Left cardiac atrium (tissue), 4 donors: Measurements from ENCODE around the gene WDR41. TPM values are rescaled to one million over a fixed set of nuclear protein-coding genes. Genes with fewer than 3 reads are reported as not detected.
"Not testable (repeated sequence)": the region's sequence is repeated elsewhere in the genome, so short reads cannot be mapped to it uniquely, and the experiment has no call there.

Source experiments
- ATAC-seq, 2 donors: fragments of 200-7000 bp; cut with Tn5 transposase; one replicate each; pipeline ENCODE4 v1.9.1; 2020; ENCODE audit warnings: mild to moderate bottlenecking in 2 of 2, moderate library complexity in 2 of 2
- DNase-seq: peaks from one replicate; pipeline ENCODE4 v3.0.0-alpha.2; 2020
- intact Hi-C, 2 donors: fragments of 100-400 bp; cut with DNase I; formaldehyde crosslinking; loops; one replicate each; pipeline versions ENCODE4 v1.14.1 to v1.15.1; 2022 to 2023
- total RNA-seq, 2 donors: library from RNA; stranded (reverse); fragmentation: NEBNext Ultra II Directional; extraction: Animal tissue kit (Norgen Biotek cat#: 25700); gene quantifications; one replicate each; pipeline ENCODE4 v1.2.1, GENCODE V29; 2021
- donor health status: DM: no; HTN: yes; CAD: no.
- donor health status: DM: no; HTN: yes; CAD: no; lungs with severe emphysema.
- donor health status: DM: yes; HTN: yes; CAD: no.
- donor health status: Dilated cardiomyopathy.

WDR41 gene
- total RNA-seq, 2 donors from 2014 or later: 30.2 to 40.3 TPM

DNA sequence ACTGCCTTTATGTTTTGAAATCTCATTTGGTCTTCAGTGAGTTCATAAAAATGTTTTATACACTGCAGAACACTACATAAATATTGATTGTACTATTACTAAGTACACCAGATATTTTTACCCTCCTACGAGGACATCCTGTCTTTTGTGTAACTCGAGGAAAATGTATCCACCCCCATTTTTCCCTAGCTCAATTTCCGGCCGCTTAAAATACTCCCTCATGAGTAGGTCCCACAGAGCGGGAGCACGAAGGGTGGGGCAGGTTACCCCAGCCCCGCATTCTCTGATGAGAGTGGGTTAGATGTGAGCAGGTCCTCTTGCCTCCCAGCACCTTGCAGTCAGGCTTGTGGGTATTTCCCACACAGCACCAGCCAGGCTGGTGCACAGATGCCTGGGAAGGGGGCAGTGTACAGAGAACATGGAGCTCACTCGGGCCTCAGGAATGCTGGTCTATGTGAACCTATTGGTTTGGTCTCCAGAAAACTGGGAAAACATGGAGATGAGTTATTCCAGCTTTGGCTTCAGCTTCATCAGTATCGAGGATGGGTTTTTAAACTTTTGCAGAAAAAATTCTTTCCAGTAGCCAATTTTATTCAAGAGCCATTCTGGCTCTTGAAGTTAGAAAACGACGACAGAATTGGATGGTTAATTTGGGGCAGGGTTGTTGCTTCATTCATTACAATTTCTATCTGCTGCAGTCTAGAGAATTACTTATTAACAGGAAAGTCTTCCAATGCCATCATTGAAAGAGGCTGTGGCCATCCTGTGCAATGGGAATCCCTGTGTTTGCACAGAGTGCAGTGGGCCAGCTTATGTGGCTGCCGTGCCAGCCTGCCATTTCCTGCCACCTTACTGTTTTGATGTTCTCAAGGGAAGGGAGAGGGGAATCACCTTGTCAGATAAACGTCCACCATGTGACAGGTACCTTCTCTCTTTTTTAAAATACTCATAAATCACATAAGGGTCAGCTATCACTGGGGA is 73.2 kb downstream of the WDR41 start:
- no peak for ATAC-seq
- DNase-seq: no peak
- intact Hi-C loops: no loop called here

DNA sequence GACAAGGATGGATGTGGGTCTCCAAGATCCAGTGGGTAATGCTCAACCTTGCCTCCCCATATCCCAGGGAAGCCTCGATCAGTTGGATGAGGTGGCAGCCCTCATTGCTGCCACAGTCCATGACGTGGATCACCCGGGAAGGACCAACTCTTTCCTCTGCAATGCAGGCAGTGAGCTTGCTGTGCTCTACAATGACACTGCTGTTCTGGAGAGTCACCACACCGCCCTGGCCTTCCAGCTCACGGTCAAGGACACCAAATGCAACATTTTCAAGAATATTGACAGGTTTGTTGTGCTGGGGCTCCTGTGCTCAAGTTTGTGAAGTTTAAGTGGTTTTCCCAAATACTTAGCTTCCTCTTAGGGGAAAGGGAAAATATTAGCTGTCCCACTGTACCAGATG is 74.0 kb downstream of the WDR41 start:
- ATAC-seq (no peak), DNase-seq (no peak)
- intact Hi-C loops: no loop called here

DNA sequence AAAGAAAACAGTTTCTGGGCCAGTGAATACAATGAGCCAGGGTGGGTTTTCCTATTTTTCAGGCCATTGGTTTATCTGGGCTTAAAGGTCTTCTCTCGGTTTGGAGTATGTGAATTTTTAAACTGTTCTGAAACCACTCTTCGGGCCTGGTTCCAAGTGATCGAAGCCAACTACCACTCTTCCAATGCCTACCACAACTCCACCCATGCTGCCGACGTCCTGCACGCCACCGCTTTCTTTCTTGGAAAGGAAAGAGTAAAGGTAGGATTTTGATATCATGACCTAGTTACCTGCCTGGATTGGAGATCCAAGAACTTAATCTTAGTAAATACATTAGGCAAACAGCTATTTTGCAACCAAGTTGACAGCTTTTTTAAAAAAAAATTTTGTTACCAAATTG is 79.1 kb downstream of the WDR41 start:
- ATAC-seq (no peak), DNase-seq (no peak)
- intact Hi-C loops: no loop called here

DNA sequence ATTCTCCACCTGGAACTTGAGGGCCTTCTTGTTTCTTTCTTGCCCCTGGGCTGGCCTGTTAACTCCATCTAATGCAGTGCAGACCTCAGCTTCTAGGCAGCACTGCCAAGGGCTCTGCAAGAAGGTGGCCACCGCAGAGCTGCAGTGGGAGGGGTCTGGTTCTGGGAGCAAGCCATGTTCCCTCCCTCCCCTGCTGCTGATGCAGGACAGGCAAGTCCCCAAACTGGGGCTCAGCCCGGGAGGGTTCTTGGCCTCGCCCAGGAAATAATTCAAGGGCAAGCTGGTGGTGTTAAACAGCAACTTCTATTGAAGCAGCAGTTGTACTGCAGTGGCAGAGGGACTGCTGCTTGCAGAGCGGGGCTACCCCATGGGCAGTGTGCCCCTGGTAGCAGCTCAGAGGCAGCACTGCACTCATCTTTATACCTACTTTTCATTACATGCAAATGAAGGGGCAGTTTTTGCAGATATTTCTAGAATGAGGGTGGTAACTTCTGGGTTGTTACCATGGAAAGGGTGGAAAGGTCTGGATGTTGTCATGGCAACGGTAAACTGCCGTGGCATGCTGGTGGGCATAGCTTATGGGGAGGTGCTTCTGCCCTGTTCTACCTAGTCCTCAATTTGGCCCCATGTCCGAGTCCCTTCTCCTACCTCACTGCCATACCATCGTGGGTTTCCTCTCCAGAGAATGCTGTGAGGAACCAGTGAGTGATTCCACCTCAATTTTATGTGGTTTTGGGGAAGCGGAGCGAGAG is 82.1 kb downstream of the WDR41 start:
- DNase-seq: no peak
- intact Hi-C loops: no loop called here
- ATAC-seq: no peak

DNA sequence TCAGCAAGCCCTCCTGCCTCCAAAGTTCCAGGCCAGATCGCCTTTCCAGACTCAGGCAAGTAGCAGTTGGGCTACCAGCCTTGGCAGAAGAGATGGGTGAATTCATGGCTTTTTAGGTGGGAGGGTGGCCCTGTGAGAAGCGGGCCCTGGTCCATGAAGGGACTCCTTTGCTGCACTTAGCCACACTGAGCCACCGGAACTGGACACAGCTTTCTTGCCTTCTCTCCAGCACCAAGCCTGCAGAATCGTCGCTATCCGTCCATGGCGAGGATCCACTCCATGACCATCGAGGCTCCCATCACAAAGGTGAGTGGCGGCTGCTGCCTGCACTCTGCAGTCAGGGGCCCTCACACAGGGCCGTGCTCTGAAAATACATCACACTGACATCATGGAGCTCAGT is 85.0 kb downstream of the WDR41 start:
- ATAC-seq (no peak), DNase-seq (no peak)
- intact Hi-C loops: no loop called here

DNA sequence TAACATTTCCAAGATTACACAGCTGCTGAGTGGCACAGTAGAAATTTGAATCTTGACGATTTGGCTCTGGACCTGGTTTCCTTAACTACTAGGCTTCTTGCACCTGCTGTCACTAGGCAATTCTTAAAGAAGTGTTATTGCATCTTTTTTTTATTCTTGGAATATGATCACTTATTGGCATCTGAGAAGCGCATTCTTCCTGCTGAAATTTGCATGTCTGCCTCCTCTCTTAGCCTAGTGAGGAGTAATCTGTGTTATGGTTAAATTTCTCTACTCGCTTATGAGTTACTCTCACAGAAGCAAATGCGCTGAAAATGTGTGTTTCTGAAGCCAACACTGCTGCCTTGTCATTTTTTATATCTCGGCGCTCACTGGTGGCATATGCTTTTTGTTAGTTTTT is 89.3 kb downstream of the WDR41 start:
- DNase-seq: no peak

DNA sequence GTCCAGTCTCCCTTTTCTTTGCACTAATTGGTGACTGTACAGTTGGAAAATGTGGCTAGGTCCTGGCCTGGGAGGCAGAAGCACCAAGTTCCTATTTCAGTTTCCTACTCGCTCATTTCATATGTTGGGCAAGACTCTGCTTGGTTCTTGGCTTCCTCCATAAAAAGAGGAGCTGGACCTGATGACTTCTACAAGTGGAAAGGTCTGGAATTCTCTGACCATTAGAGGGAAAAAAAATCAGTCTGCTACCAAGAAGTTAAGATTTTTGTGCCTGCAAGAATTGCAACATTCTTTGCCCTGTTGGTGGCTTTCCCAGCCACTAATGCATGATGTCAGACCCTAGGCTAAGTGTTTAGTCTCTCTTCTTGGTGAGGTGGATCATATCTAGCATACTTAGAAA is 91.5 kb downstream of the WDR41 start:
- no peak for DNase-seq
- intact Hi-C loops: no loop called here
- peak in 1 of 2 donors; percentile 63 for ATAC-seq

More for the DNA sequence above, 89.3 kb downstream of the WDR41 start:
- no peak for ATAC-seq
- intact Hi-C loops: no loop called here

DNA sequence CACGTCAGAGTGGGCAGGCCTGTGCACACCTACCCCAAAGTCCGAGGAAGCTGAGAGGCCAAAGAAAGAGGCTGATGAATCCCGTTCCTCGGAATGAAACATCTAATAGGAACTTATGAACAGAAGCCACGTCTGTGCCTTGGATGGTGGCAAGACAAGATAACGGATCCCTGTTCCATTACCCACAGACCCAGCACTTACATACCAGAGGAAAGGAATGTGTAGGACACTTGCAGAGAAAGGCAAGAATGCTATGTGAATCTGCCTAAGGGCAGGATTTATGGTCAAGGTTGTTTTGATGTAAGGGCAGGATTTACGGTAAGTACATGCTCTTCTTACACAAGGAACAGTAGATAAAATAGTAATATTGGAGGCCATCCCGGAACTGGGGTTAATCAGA is 93.2 kb downstream of the WDR41 start:
- ATAC-seq: no peak
- DNase-seq: no peak
- intact Hi-C loops: no loop called here

DNA sequence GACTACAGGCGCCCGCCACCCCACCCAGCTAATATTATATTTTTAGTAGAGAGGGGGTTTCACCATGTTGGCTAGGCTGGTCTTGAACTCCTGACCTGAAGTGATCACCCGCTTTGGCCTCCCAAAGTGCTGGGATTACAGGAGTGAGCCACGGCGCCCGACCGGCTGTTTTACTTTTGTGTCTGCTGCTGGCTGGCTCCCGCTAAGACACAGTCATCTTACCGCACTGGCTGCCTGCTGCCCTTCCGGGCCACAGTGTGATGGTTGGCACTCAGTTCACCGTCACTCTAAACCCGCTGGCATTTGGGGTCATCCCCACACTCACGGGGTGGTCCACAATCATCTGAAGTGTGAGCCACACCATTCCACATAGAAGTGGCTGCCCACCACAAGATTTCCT is 93.7 kb downstream of the WDR41 start:
- intact Hi-C loops: no loop called here
- DNase-seq (no peak), ATAC-seq (no peak)

DNA sequence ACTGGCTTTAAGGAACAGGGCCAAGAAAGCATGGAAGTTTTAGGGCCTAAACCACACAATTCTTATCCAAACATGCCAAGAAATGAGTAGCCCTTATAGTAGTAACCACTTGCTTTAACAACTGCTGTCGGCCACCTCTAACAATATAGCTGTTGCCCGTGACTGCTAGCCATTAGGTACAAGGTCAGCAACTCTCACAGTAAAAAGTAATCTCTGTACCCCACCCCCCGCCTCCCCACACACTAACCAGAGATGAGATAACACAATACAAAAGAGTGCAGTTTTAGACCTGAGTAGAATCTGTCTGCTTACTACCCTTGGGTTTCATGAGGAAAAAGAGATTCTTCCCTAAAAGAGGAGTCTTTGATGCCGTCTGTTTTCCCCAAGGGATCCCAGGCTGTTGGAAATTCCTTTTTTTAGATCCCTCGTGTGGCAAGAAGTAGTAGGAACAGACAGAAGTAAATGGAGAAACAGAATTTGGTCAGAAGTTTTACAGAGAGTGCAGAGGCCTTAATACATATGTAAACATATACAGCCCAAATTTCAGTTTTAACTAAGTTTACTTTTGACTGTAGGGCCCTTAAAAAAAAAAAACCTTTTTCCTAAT is 94.3 kb downstream of the WDR41 start:
- DNase-seq (no peak), ATAC-seq (no peak)
- intact Hi-C loops: no loop called here

DNA sequence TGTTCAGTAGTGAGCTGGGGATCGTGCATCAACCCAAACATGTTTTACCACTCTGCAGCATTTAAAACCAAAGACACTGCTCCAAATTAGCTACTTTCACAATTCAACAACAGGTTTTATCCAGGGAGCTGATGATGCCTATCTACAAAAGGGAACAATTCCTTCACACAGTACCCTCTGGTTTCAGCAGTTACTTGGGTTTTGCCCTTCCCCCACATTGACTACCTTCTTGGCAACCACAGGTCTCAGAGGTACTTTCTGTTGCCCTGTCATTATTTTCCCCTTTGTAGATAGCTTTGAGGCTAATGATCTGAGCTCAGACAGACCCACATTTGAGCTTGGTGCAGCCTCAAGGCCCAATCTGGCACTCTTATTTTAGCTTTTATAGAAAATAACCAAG is 96.1 kb downstream of the WDR41 start:
- DNase-seq: no peak
- intact Hi-C loops: no loop called here
- ATAC-seq: no peak

DNA sequence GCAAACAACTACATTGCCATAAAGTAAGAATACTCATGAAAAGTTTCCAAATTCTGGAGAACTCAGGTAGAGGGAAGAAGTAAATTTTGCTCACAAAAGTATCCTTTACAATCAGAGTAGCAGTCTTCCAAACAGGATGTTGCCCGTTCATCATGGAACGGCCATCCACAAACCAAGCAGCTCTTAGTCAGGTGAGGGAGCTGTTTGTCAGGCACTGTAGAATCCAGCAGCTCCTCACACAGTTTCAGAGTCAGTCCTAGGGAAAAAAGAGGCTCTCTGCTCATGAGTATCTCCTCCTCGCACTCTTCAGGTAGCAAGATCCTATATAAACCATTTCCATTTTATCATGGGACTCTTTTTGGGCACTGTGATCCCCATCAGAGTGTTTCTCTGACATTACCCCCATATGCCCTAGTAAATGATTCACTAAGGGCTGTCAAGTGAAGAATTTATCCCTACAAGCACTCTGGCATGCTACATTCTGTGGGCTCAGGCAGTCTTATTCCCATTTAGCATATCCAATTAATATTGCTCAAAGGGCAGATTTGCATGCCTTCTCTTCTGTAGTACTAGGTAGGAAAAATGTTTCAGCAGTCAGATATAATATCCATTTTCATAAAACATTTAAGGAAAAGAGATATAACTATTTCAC is 97.9 kb downstream of the WDR41 start:
- no peak for DNase-seq
- ATAC-seq: no peak
- intact Hi-C loops: no loop called here

DNA sequence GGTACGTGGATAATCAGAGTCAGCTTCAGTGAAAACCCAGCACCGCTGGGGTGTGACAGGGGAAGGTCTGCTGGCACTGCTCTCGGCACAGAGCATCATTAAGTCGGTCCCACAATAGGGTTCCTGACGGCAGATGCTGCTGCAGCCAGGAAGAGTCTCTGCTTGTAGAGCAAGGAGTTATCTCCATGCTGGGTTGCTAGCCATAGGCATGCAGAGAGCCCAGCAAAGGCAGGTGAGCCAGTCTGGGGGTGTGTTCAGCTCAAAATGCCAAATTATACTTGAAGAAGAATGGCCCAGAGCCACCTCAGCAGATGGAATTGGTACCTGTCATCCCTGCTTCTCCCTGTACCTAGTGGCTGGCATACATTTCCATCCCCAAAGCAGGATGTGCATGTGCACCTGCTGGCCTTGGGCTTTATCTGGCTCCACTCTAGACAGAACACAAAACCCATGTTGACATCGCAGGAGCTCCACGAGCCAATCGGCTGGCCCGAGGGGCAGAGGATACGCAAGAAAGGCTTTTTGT is 100.8 kb downstream of the WDR41 start:
- DNase-seq: no peak
- no peak for ATAC-seq
- intact Hi-C loops: no loop called here

DNA sequence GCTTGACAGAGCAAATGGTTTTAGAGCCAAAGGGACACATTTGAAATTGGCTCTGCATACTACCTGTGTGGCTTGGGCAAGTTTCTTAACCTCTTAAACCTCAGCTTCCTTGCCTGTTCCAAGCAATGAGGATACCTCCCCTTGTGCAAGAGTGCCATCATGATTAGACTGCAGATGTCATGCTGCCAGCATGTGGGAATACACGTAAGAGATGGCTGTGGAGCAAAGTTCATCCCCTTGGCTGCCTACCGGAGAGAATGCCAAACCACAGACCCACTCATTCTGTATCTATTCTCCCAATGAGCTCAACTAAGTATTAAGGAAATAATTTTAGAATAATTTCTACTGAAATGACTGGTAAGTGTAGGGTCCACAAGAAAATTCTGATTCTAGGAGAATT is 101.3 kb downstream of the WDR41 start:
- ATAC-seq: peak in 1 of 2 donors; percentile 55
- intact Hi-C loops: no loop called here
- no peak for DNase-seq

DNA sequence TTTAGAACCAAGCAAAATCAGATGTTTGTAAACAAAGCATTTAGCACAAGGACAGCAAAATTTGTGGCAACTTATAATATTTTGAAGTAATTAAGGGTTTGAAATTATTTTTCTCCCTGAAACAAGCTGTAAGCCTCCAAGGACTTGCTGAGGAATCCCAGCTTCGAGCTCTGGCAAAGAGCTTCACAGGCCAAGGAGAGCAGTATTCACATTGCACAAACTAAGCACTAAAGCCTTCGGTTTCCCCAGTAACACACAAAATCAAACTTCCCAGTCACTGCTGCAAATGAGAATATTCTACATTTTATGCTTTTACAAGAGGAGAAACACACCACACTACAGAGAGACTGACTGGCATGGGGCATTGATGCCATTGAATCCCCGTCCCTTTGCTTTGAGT is 101.9 kb downstream of the WDR41 start:
- ATAC-seq: peak in 1 of 2 donors; percentile 77
- DNase-seq: no peak
- intact Hi-C loops: no loop called here

DNA sequence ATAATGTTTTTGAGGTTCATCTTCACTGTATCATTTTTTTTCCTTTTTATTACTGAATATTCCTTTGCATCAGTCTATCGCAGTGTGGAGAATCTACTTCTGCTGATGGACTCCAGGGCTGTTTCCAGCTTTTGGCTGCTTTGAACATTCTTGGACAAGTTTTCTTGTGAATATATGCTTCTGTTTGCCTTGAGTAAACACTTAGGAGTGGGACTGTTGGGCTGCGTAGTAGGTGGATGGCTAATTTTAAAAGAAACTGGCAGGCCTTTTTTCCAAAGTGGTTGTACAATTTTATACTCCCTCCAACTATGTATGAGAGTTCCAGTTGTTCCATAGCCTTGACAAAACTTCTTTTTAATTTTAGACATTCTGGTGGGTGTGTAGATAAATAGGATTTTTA is 102.4 kb downstream of the WDR41 start:
- ATAC-seq (no peak), DNase-seq (no peak)
- intact Hi-C loops: no loop called here

DNA sequence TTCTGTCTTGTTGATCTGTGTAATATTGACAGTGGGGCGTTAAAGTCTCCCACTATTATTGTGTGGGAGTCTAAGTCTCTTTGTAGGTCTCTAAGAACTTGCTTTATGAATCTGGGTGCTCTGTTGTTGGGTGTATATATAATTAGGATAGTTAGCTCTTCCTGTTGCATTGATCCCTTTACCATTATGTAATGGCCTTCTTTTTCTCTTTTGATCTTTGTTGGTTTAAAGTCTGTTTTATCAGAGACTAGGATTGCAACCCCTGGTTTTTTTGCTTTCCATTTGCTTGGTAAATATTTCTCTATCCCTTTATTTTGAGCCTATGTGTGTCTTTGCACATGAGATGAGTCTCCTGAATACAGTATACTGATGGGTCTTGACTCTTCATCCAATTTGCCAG is 105.8 kb downstream of the WDR41 start:
- ATAC-seq, DNase-seq, intact Hi-C loops: not testable (repeated sequence)

DNA sequence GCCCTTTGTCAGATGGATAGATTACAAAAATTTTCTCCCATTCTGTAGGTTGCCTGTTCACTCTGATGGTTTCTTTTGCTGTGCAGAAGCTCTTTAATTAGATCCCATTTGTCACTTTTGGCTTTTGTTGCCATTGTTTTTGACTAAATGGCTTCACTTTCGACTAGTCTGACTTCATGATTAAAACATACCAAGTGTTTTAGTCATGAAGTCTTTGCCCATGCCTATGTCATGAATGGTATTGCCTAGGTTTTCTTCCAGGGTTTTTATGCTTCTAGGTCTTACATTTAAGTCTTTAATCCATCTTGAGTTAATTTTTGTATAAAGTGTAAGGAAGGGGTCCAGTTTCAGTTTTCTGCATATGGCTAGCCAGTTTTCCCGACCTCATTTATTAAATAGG is 108.8 kb downstream of the WDR41 start:
- ATAC-seq, DNase-seq, intact Hi-C loops: not testable (repeated sequence)
